Mammary epithelial cell (primary cell): ENCODE measurements around the gene BRD3OS.

ENCODE experiments used
- CTCF ChIP-seq, 2 donors: IDR thresholded peaks in 1 of 2; conservative IDR thresholded peaks in 1 of 2; 2 replicates each; pipeline ENCODE4 v1.5.1; 2011 to 2012; ENCODE audit warnings: inconsistent platforms in 2 of 2, low read length in 2 of 2, mild to moderate bottlenecking in 2 of 2, control low read depth in 1 of 2, low read depth in 1 of 2; ENCODE audit not compliant: insufficient read depth in 1 of 2; ENCODE audit errors: extremely low read depth in 1 of 2
- EZH2 ChIP-seq: IDR thresholded peaks from 2 replicates; pipeline ENCODE4 v1.6.1; 2012; ENCODE audit warnings: low read length, inconsistent platforms, borderline replicate concordance

DNA sequence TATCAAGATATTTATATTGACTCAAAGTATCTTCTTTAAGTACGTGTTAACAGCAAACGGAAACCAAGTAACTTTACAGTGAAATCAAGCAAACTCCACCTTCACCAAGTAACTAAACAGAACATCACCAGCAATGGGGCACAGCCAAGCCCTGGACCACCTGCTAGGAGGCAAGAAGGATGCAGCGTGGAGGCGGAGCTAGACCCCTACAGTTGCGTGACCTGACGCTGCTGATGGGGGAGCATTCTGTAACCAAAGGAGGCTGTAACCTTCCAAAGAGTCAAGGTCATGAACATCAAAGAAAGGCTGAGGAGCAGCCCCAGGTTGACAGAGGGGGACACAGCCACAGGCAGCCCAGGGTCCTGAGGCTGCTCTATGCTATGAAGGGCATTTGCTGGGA, 39.2 kb upstream of the BRD3OS start:
- no peak for TF ChIP-seq CTCF (conservative IDR thresholded peaks at IDR 0.05 in 1 of 2, IDR thresholded peaks at IDR 0.05 in 1 of 2; ENCODE audit: extremely low read depth in 1 of 2, insufficient read depth in 1 of 2, low read depth in 1 of 2, low read length in 2 of 2)
- no peak for TF ChIP-seq EZH2
